Measurements from ENCODE around the gene THAP3.

The THAP3 gene

DNA sequence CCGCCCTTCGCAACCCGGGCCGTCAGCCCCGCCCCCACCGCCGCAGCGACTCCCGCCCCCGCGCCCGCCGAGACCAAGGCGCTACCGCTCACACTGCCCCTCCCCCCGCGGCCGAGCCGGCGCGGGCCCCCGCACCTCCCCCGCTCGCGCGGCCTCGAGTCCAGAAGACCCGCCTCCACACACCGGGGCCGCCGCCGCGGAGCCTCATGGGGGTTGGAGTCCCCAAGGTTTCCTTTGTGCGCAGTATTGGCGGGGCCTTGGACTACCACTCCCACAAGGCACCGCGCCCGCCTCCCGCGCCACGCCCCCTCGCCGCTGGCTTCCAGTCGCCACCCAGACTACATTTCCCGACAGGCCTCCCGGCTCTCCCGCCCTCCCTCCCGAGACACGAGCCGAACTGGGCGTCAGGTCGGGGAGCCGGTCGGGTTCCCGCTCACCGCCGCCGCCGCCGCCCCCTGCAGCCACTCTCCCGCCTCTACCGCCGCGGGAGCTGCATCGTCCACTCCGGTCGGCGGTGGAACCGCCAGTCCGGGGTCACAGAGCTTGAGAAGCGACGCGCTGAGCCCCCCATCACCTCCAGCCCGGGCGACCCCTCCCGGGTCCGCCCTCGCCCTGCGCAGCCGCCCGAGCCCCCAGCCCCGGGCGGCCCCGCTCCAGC lies 11.2 kb upstream of the THAP3 start, which contains the start of gene PHF13:
Gene PHF13, plus strand, starts transcription at position 371 of the 658 bp plus-strand sequence. CDS start 336 bp downstream, outside the sequence.
- peak; percentile 97 to 98 for DNase-seq

DNA sequence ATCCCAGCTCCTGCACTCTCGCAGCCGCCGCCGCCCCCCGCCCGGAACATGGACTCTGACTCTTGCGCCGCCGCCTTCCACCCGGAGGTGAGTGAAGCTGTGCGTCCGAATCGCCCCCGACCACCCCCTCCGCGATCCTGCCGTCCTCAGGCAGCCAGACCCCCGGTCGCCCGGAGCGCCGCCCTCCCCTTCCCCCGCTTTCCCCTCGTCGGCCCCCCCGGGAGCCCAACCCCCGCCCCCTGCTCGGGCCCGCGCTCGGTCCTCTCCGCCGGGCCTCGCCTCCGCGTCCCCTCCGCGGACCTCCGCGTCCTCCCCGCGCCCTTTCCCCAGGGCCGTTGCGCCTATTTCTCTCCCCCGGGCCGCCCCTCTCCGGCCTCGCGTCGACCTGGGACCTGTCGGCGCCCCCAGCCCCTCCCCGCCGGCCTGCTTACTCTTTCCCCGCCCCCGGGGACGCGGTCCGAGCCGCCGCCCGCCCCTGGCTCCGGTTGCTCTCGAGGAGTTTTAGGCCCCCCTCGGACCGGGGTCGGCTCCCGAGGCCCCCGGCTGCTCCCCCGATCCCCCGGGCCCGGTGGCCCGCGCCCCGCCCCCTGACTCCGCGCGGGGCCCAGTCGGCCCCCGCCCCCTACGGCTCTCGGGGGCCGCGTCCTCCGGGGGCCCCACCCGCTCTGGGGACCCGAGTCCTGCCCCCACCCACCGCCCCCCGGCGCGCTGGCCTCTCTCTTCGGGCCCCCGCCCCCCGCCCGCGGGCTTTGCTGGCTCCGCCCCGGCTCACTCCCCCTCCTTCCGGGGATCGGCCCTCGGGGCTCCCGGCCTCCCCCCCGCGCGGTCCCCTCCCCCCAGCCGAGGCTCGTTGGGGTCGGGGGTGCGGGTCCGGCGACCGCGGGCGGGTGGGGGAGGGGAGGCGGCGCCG lies 10.4 kb upstream of the THAP3 start:
- peak; percentile 19 to 23 for DNase-seq

DNA sequence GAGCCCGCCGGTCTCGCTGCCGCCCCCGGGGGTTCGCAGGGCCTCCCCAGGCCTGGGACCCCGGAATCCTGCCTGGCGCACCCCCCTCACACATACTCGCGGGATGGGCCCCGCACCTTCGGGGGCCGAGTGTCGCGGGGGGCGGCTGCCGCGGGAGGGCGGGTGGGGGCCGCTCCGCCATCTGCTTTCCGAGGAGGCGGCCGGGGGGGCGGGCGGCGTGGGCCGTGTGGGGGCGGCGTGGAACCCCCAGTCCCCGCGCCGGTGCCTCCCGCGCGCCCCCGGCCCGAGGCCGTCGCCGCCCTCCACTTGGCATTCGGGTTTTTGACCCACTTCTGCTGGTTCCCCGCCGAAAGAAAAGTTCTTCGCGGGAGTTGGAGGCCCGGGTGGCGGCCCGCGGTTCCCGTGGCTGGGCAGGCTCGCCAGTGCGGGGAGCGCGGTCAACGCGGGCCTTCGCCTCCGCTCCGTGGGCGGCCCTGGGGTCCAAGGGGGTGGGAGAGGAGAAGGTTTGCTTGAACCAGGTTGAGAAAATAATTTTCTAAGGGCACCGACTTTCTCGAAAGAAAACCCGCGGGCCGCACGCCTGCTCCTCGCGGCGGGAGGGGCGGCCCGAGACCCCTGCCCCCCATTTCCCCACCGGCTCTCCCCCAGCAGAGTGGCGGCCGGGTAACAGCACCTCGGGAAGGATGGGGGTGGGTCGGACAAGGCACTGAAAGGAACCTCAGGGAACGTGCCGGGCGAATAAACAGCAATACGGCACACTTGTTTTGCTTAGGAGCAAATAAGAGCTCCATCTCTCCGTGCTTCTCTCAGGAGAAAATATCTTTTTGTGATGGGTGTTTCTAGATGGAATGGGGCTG lies 9.5 kb upstream of the THAP3 start:
- DNase-seq, result no peak

GRCh38 chr1:6619045-6619444 lies 5.6 kb upstream of the THAP3 start:
- no peak for DNase-seq

DNA sequence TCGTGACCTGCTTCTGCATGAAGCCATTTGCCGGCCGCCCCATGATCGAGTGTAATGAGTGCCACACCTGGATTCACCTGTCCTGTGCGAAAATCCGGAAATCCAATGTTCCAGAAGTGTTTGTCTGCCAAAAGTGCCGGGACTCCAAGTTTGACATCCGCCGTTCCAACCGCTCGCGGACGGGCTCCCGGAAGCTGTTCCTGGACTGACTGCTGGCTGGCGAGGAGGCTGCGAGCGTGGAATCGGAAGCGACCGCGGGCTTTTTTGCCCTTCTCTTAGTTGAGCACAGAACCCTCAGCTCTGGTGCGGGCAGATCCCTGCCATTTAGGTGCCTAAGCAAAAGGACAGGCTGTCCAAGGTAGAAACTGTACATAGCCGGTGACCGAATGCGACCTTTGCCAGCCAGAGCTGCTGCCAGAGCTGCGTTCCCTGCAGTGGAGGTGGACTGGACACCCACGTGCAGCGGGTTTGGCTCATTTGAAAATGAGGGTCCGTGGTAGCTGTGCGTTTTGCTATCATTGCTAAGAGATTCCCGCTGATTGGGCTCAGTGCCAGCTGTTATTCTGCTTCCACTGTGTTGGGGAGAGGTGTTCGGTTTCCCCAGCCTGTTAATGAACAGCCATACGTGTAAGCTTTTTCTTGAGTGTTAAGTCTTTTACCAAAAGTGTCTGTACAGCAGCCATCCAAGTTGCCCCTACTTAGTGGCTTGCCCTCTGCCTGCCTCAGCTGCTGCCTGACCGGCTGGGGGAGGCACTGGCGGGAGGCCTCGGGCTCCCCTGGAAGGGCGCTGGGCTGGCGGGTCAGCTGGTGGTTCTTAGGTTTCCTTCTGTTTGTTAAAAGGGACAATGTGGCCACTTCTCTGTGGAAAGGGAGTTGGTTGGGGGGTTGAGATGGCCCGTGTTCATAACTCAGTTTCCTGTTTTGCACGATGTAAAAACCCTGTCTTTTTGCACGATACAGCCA lies 3.0 kb upstream of the THAP3 start:
- DNase-seq, result no peak

DNA sequence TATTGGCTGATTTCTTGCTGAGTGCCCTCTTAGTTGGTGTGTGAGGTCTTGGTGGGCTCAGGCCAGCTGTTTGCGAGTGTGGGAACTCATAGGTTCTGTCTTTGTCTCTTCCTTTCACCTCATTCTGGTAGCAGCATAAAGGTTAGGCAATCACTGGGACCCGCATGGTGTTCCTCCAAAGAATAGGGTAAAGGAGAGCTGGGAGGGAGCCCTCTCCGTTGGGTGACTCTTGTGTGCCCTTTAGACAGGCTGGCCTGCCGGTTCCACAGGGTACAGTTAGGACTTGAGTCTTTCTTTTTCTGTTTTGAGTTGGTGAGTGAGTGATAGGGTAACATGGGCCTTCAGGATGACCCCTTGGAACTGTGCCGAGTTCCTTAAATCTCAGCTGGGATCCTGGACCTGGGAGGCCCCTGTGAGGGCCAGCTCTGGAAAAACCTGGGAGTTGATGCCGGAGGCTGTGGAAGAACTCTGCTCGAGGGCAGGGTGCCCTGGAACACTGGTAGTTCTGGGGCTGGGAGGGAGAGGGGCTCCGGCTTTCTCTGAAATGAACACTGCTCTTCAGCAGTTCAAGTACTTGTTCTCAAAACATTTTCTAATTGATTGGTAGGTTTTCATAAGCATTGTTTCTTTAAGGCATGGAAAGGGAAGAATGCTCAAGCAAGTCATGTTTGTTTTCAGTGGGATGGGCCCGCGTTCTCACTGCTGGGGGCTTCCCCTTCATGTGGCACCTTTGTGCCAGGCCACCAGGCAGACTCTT lies 2.1 kb upstream of the THAP3 start:
- no peak for DNase-seq

- DNase-seq, result no peak
These were observed 1.3 kb upstream of the THAP3 start for GRCh38 chr1:6623269-6623965.

DNA sequence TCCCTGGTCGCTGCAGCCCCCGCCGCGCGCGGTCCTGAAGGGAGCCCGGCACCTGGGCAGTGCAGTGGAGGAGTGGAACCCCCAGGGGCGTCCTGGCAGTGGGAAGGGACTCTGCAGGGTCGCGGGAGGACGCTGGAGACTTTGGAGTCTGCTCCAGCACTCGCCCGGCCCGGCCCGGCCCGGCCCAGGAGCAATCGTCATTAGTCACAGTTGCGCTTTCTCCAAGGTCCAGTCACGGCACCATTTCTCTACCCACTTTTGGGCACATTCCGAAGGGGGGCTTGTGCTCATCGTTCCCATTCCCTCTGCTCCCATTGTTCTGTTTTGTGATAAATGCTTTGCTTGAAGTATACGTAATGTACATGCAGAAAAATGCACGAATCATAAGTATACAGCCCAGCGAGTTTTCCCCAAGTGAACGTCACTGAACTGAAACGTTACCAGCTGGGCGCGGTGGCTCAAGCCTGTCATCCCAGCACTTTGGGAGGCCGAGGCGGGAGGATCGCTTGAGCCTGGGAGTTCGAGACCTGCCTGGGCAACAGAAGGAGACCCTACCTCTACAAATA lies 999 bp downstream of the THAP3 start:
- no peak for DNase-seq

GRCh38 chr1:6627031-6627430 lies 2.4 kb downstream of the THAP3 start:
- no peak for DNase-seq

DNA sequence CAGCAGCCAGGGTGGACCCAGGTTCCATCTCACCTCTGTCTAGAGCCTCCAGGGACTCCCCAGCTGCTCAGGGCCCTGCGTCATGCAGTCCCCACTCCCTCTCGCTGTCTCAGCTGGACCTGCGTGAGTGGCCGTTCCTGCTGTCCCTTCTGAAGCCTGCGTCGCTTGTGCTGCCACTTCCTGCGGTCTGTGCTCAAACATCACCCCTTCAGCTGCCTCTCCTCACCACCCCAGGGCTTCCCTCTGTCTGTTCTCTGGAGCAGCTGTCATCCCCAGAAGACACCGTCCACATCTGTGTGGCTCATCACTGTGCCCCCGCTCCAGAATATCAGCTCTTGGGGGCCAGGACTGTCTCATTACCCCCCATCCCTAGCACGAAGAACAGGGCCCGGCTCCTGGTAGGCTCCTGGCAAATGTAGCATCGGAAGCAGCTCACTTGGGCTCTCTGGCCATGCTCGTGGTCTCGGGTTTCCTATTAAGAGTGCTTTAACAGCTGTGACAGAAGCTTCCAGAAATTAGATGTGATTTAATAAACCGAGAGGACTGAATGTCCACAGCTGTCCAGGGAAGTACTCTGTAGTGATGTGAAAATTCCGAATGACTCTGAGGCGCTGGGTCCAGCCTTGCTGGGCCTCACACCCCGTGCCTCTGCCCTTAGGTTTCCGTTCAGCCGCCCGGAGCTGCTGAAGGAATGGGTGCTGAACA lies 3.3 kb downstream of the THAP3 start:
- DNase-seq, result no peak

DNA sequence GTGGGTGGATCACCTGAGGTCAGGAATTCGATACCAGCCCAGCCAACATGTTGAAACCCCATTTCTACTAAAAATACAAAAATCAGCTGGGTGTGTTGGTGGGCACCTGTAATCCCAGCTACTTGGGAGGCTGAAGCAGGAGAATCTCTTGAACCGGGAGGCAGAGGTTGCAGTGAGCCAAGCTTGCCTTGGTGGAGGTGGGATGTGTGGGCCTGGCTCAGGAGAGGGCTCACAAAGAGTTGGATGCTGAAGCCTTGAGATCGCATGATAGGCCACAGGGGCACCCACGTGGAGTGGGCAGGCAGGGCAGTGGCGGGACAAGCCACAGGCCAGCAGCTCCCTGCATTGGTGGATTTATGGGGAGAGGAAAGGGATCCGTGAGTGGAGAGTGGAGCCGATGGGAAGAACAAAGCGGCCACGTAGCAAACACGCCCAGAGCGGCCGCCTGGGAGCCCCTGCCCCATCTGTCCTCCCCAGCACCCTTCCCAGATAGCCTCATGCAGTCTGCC lies 4.4 kb downstream of the THAP3 start:
- DNase-seq, result no peak

DNA sequence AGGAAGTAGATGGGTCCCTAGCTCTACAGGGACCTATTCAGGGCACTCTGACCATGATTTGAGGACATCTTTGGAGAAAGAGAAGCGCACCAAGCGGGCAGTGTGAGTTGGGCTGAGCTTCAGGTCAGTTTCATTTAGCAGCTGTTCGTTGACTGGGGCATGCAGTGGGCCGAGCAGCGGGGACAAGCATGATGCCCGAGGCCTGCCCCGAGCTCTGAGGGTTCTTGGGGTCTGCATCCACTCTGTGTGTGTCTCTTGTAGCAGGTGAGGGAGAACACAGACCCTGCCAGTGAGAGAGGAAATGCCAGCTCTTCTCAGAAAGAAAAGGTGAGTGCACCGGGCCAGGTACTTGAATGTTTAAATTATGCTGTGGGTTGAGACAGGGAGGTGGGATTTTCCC lies 5.4 kb downstream of the THAP3 start:
- DNase-seq, result no peak

- DNase-seq, result no peak
These were observed 6.4 kb downstream of the THAP3 start for GRCh38 chr1:6631058-6631457.

GRCh38 chr1:6632588-6633514 lies 8.2 kb downstream of the THAP3 start:
- DNase-seq, result no peak

DNA sequence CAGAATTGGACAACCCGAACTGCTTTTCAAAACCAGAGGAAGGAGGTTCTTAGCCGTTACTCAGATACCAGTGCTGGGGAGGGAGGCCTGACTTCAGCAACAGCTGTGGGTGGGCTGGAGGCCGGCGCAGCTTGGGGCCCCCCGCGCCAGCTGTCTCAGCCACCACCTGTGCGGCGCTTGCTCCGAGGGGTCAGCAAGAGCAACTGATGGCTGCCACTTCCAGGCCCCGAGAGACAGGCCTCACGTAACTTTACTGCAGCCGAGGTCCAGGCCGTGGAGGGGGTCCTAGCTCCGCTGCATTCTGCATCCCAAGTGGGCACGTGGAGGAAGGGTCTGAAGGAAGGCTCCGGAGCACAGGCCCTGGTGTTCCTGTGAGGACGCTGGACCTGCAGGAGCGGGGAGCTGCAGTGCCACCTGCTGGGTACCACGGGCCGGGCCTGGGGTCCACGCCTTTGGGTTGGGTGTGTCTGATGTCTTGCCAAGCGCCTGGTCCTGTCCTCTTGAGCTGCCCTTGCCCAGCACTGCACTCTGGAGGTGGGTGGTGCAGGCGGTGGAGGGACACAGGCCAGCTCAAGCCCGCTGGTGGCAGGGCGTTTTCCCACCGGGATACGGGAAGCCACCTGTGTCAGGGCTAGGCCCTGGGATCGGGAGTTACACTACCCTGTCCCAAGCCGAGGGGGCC lies 9.8 kb downstream of the THAP3 start:
- peak in 1 of 2 experiments; percentile 40 for DNase-seq

GRCh38 chr1:6635161-6635909 lies 10.7 kb downstream of the THAP3 start:
- no peak for DNase-seq
